ENCODE measurements around the gene DLX1.
"Not testable (repeated sequence)": the region's sequence is repeated elsewhere in the genome, so short reads cannot be mapped to it uniquely, and the experiment has no call there.

DLX1 gene

GRCh38 chr2:172063446-172063845, 21.9 kb upstream of the DLX1 start:
- H3K27me3 ChIP-seq (ENCODE audit: control insufficient read depth in 5 of 5, insufficient read depth in 4 of 5, low read length in 5 of 5) = no peaks in the 10 kb centered on the region
- no peak overlapping the region for H3K9ac ChIP-seq (ENCODE audit: low read length in 5 of 5)
- no peak overlapping the region for H3K4me3 ChIP-seq (ENCODE audit: low read depth in 1 of 5, low read length in 5 of 5)
- no peaks in the 10 kb centered on the region for H3K4me1 ChIP-seq (ENCODE audit: control insufficient read depth in 5 of 5, insufficient read depth in 5 of 5, low read length in 5 of 5)
- no peak overlapping the region for H3K27ac ChIP-seq (ENCODE audit: low read depth, low read length)
- H3K9me3 ChIP-seq (ENCODE audit: control insufficient read depth in 5 of 5, low read length in 5 of 5) = no peaks in the 10 kb centered on the region
- H3K36me3 ChIP-seq (ENCODE audit: control insufficient read depth in 5 of 5, insufficient read depth in 5 of 5, low read length in 5 of 5) = peaks cover 0 to 6% (median 4%) of the 10 kb centered on the region in 5 donors

GRCh38 chr2:172065111-172065510, 20.2 kb upstream of the DLX1 start:
- H3K36me3 ChIP-seq (ENCODE audit: control insufficient read depth in 5 of 5, insufficient read depth in 5 of 5, low read length in 5 of 5) = peaks cover 0 to 6% (median 4%) of the 10 kb centered on the region in 5 donors

GRCh38 chr2:172066394-172066886, 18.9 kb upstream of the DLX1 start:
- Histone ChIP-seq H3K9ac (ENCODE audit: low read length in 5 of 5) (no peak overlapping the region), H3K4me1 (ENCODE audit: control insufficient read depth in 5 of 5, insufficient read depth in 5 of 5, low read length in 5 of 5) (no peaks in the 10 kb centered on the region), H3K4me3 (ENCODE audit: low read depth in 1 of 5, low read length in 5 of 5) (no peak overlapping the region), H3K36me3 (ENCODE audit: control insufficient read depth in 5 of 5, insufficient read depth in 5 of 5, low read length in 5 of 5) (peaks cover 0 to 6% (median 4%) of the 10 kb centered on the region in 5 donors), H3K27me3 (ENCODE audit: control insufficient read depth in 5 of 5, insufficient read depth in 4 of 5, low read length in 5 of 5) (no peaks in the 10 kb centered on the region), H3K9me3 (ENCODE audit: control insufficient read depth in 5 of 5, low read length in 5 of 5) (no peaks in the 10 kb centered on the region), H3K27ac (ENCODE audit: low read depth, low read length) (no peak overlapping the region)

More at GRCh38 chr2:172065111-172065510, 20.2 kb upstream of the DLX1 start:
- H3K9me3 ChIP-seq (ENCODE audit: control insufficient read depth in 5 of 5, low read length in 5 of 5) = no peaks in the 10 kb centered on the region
- H3K9ac ChIP-seq (ENCODE audit: low read length in 5 of 5) = no peak overlapping the region
- H3K27ac ChIP-seq (ENCODE audit: low read depth, low read length) = no peak overlapping the region
- no peak overlapping the region for H3K4me3 ChIP-seq (ENCODE audit: low read depth in 1 of 5, low read length in 5 of 5)
- no peaks in the 10 kb centered on the region for H3K4me1 ChIP-seq (ENCODE audit: control insufficient read depth in 5 of 5, insufficient read depth in 5 of 5, low read length in 5 of 5)
- no peaks in the 10 kb centered on the region for H3K27me3 ChIP-seq (ENCODE audit: control insufficient read depth in 5 of 5, insufficient read depth in 4 of 5, low read length in 5 of 5)

- not testable (repeated sequence) for H3K27ac ChIP-seq (ENCODE audit: low read depth, low read length); H3K4me3 ChIP-seq (ENCODE audit: low read depth in 1 of 5, low read length in 5 of 5); H3K36me3 ChIP-seq (ENCODE audit: control insufficient read depth in 5 of 5, insufficient read depth in 5 of 5, low read length in 5 of 5); H3K9ac ChIP-seq (ENCODE audit: low read length in 5 of 5); H3K4me1 ChIP-seq (ENCODE audit: control insufficient read depth in 5 of 5, insufficient read depth in 5 of 5, low read length in 5 of 5); H3K27me3 ChIP-seq (ENCODE audit: control insufficient read depth in 5 of 5, insufficient read depth in 4 of 5, low read length in 5 of 5); H3K9me3 ChIP-seq (ENCODE audit: control insufficient read depth in 5 of 5, low read length in 5 of 5)
Measured at GRCh38 chr2:172067905-172068304, 17.4 kb upstream of the DLX1 start.

- Histone ChIP-seq H3K9me3 (ENCODE audit: control insufficient read depth in 5 of 5, low read length in 5 of 5) (no peaks in the 10 kb centered on the region), H3K9ac (ENCODE audit: low read length in 5 of 5) (no peak overlapping the region), H3K4me3 (ENCODE audit: low read depth in 1 of 5, low read length in 5 of 5) (no peak overlapping the region), H3K27ac (ENCODE audit: low read depth, low read length) (no peak overlapping the region), H3K4me1 (ENCODE audit: control insufficient read depth in 5 of 5, insufficient read depth in 5 of 5, low read length in 5 of 5) (no peaks in the 10 kb centered on the region), H3K27me3 (ENCODE audit: control insufficient read depth in 5 of 5, insufficient read depth in 4 of 5, low read length in 5 of 5) (no peaks in the 10 kb centered on the region), H3K36me3 (ENCODE audit: control insufficient read depth in 5 of 5, insufficient read depth in 5 of 5, low read length in 5 of 5) (peaks cover 0 to 10% (median 0%) of the 10 kb centered on the region in 5 donors)
Measured at GRCh38 chr2:172070936-172071335, 14.4 kb upstream of the DLX1 start.

GRCh38 chr2:172072303-172072702, 13.0 kb upstream of the DLX1 start:
- no peak overlapping the region for H3K9ac ChIP-seq (ENCODE audit: low read length in 5 of 5)
- no peaks in the 10 kb centered on the region for H3K4me1 ChIP-seq (ENCODE audit: control insufficient read depth in 5 of 5, insufficient read depth in 5 of 5, low read length in 5 of 5)
- H3K9me3 ChIP-seq (ENCODE audit: control insufficient read depth in 5 of 5, low read length in 5 of 5) = no peaks in the 10 kb centered on the region
- H3K36me3 ChIP-seq (ENCODE audit: control insufficient read depth in 5 of 5, insufficient read depth in 5 of 5, low read length in 5 of 5) = peaks cover 0 to 10% (median 0%) of the 10 kb centered on the region in 5 donors
- no peak overlapping the region for H3K4me3 ChIP-seq (ENCODE audit: low read depth in 1 of 5, low read length in 5 of 5)
- no peak overlapping the region for H3K27ac ChIP-seq (ENCODE audit: low read depth, low read length)
- no peaks in the 10 kb centered on the region for H3K27me3 ChIP-seq (ENCODE audit: control insufficient read depth in 5 of 5, insufficient read depth in 4 of 5, low read length in 5 of 5)

- Histone ChIP-seq H3K27me3 (ENCODE audit: control insufficient read depth in 5 of 5, insufficient read depth in 4 of 5, low read length in 5 of 5) (no peaks in the 10 kb centered on the region), H3K4me1 (ENCODE audit: control insufficient read depth in 5 of 5, insufficient read depth in 5 of 5, low read length in 5 of 5) (no peaks in the 10 kb centered on the region), H3K36me3 (ENCODE audit: control insufficient read depth in 5 of 5, insufficient read depth in 5 of 5, low read length in 5 of 5) (peaks cover 0 to 10% (median 0%) of the 10 kb centered on the region in 5 donors), H3K9ac (ENCODE audit: low read length in 5 of 5) (no peak overlapping the region), H3K4me3 (ENCODE audit: low read depth in 1 of 5, low read length in 5 of 5) (no peak overlapping the region), H3K9me3 (ENCODE audit: control insufficient read depth in 5 of 5, low read length in 5 of 5) (no peaks in the 10 kb centered on the region), H3K27ac (ENCODE audit: low read depth, low read length) (no peak overlapping the region)
Measured at GRCh38 chr2:172072706-172073105, 12.6 kb upstream of the DLX1 start.

- Histone ChIP-seq H3K27me3 (ENCODE audit: control insufficient read depth in 5 of 5, insufficient read depth in 4 of 5, low read length in 5 of 5) (peaks cover 0 to 2% (median 0%) of the 10 kb centered on the region in 5 donors), H3K4me1 (ENCODE audit: control insufficient read depth in 5 of 5, insufficient read depth in 5 of 5, low read length in 5 of 5) (no peaks in the 10 kb centered on the region), H3K4me3 (ENCODE audit: low read depth in 1 of 5, low read length in 5 of 5) (no peak overlapping the region), H3K27ac (ENCODE audit: low read depth, low read length) (no peak overlapping the region), H3K9me3 (ENCODE audit: control insufficient read depth in 5 of 5, low read length in 5 of 5) (no peaks in the 10 kb centered on the region), H3K9ac (ENCODE audit: low read length in 5 of 5) (no peak overlapping the region), H3K36me3 (ENCODE audit: control insufficient read depth in 5 of 5, insufficient read depth in 5 of 5, low read length in 5 of 5) (peaks cover 0 to 10% (median 0%) of the 10 kb centered on the region in 5 donors)
Measured at GRCh38 chr2:172073518-172073917, 11.8 kb upstream of the DLX1 start.

- H3K27me3 ChIP-seq (ENCODE audit: control insufficient read depth in 5 of 5, insufficient read depth in 4 of 5, low read length in 5 of 5) = peaks cover 0 to 3% (median 0%) of the 10 kb centered on the region in 5 donors
- no peak overlapping the region for H3K4me3 ChIP-seq (ENCODE audit: low read depth in 1 of 5, low read length in 5 of 5)
- H3K9me3 ChIP-seq (ENCODE audit: control insufficient read depth in 5 of 5, low read length in 5 of 5) = no peaks in the 10 kb centered on the region
- H3K4me1 ChIP-seq (ENCODE audit: control insufficient read depth in 5 of 5, insufficient read depth in 5 of 5, low read length in 5 of 5) = no peaks in the 10 kb centered on the region
- H3K36me3 ChIP-seq (ENCODE audit: control insufficient read depth in 5 of 5, insufficient read depth in 5 of 5, low read length in 5 of 5) = peaks cover 0 to 10% (median 0%) of the 10 kb centered on the region in 5 donors
- no peak overlapping the region for H3K27ac ChIP-seq (ENCODE audit: low read depth, low read length)
- no peak overlapping the region for H3K9ac ChIP-seq (ENCODE audit: low read length in 5 of 5)
Measured at GRCh38 chr2:172074254-172074653, 11.1 kb upstream of the DLX1 start.

- Histone ChIP-seq H3K9me3 (ENCODE audit: control insufficient read depth in 5 of 5, low read length in 5 of 5) (no peaks in the 10 kb centered on the region), H3K27me3 (ENCODE audit: control insufficient read depth in 5 of 5, insufficient read depth in 4 of 5, low read length in 5 of 5) (peaks cover 35 to 49% (median 45%) of the 10 kb centered on the region in 5 donors), H3K27ac (ENCODE audit: low read depth, low read length) (no peak overlapping the region), H3K4me1 (ENCODE audit: control insufficient read depth in 5 of 5, insufficient read depth in 5 of 5, low read length in 5 of 5) (peaks cover 0 to 27% (median 14%) of the 10 kb centered on the region in 5 donors), H3K9ac (ENCODE audit: low read length in 5 of 5) (no peak overlapping the region), H3K36me3 (ENCODE audit: control insufficient read depth in 5 of 5, insufficient read depth in 5 of 5, low read length in 5 of 5) (no peaks in the 10 kb centered on the region), H3K4me3 (ENCODE audit: low read depth in 1 of 5, low read length in 5 of 5) (no peak overlapping the region)
Measured at GRCh38 chr2:172079416-172079815, 5.9 kb upstream of the DLX1 start.

All from subcutaneous abdominal adipose tissue (tissue), 5 donors.